Prostate gland (tissue), 2 donors: ENCODE data around the gene DPP10. TPM values are rescaled to one million over a fixed set of nuclear protein-coding genes. Genes with fewer than 3 reads are reported as not detected.
"Not testable (repeated sequence)": the region's sequence is repeated elsewhere in the genome, so short reads cannot be mapped to it uniquely, and the experiment has no call there.

Experiments
- DNase-seq: peaks from one replicate; pipeline ENCODE4 v3.0.0-alpha.2; 2019; ENCODE audit warnings: low spot score
- H3K27ac ChIP-seq, 2 donors: fragments of 200-600 bp; sonication (generic); 2 replicates each; pipeline ENCODE4 v1.5.1; 2017 to 2019
- H3K27me3 ChIP-seq: fragments of 200-600 bp; sonication (generic); replicated peaks from 2 replicates; pipeline ENCODE4 v1.5.1; 2019; ENCODE audit not compliant: insufficient read depth
- H3K36me3 ChIP-seq, 2 donors: fragments of 200-600 bp; sonication (generic); 1 replicate in 1 of 2; 2 replicates in 1 of 2; pipeline versions ENCODE4 v1.5.1 to v1.8.1; 2017 to 2019
- H3K4me1 ChIP-seq: fragments of 200-600 bp; sonication (generic); replicated peaks from 2 replicates; pipeline ENCODE4 v1.5.1; 2019
- H3K4me3 ChIP-seq, 2 donors: fragments of 200-600 bp; sonication (generic); 2 replicates each; pipeline ENCODE4 v1.5.1; 2017 to 2019
- H3K9me3 ChIP-seq: fragments of 200-600 bp; sonication (generic); 2 replicates; pipeline ENCODE4 v1.5.1; 2017
- CTCF ChIP-seq, 4 experiments: fragments of 200-600 bp in 2 of 4; fragments of 450-650 bp in 2 of 4; sonication (generic) in 2 of 4; IDR thresholded peaks; 1 replicate in 3 of 4; 2 replicates in 1 of 4; pipeline ENCODE4 v1.5.1; 2016 to 2019; ENCODE audit warnings: antibody characterized with exemption in 4 of 4, mild to moderate bottlenecking in 2 of 4, moderate library complexity in 2 of 4
- POLR2A ChIP-seq: fragments of 450-650 bp; IDR thresholded peaks from one replicate; pipeline ENCODE4 v1.6.1; 2016; ENCODE audit warnings: antibody characterized with exemption, mild to moderate bottlenecking
- POLR2AphosphoS5 ChIP-seq: sonication (generic); formaldehyde crosslinking; IDR thresholded peaks from one replicate; pipeline ENCODE4 v1.6.1; 2017; ENCODE audit warnings: antibody characterized with exemption
- WGBS: methylation state at CpG from one replicate; pipeline ENCODE4 v1.1.5; 2018; 5-methylcytosine and 5-hydroxymethylcytosine counted together
- intact Hi-C: fragments of 100-400 bp; cut with DNase I; formaldehyde crosslinking; loops from one replicate; pipeline ENCODE4 v1.14.2; 2022
- total RNA-seq, 2 donors: library from RNA; depleted of rRNA; stranded (reverse); fragments of >200 nt; gene quantifications; one replicate each; pipeline ENCODE4 v1.1.0, GENCODE V29; 2016

The DPP10 gene
- total RNA-seq, 2 donors from 2014 or later: 5.1 TPM; not detected in 1

- Histone ChIP-seq H3K27me3 (no peaks in the 10 kb centered on the region), H3K4me1 (no peaks in the 10 kb centered on the region), H3K9me3 (no peaks in the 10 kb centered on the region), H3K4me3 (no peak overlapping the region), H3K36me3 (no peaks in the 10 kb centered on the region), H3K27ac (no peak overlapping the region)
- 78% methylated on average over 2 of the region's 2 CpGs for WGBS
- TF ChIP-seq POLR2AphosphoS5: no peak
- TF ChIP-seq POLR2A: no peak
- no peak for TF ChIP-seq CTCF (IDR thresholded peaks at IDR 0.05)
- intact Hi-C loops: no loop called here
- DNase-seq: no peak
Measured at GRCh38 chr2:114745700-114746099, 303.3 kb downstream of the DPP10 start.

GRCh38 chr2:114748175-114748574 is 305.7 kb downstream of the DPP10 start:
- H3K9me3 ChIP-seq, DNase-seq, H3K27ac ChIP-seq, H3K36me3 ChIP-seq, intact Hi-C loops, H3K27me3 ChIP-seq, H3K4me1 ChIP-seq, H3K4me3 ChIP-seq: not testable (repeated sequence)
- WGBS: 93% methylated on average over 4 of the region's 5 CpGs

GRCh38 chr2:114752425-114752824 is 310.0 kb downstream of the DPP10 start:
- H3K4me3 ChIP-seq: no peak overlapping the region
- H3K27ac ChIP-seq: no peak overlapping the region
- WGBS: 73% methylated on average over 4 of the region's 4 CpGs
- no peaks in the 10 kb centered on the region for H3K4me1 ChIP-seq
- DNase-seq: no peak
- H3K27me3 ChIP-seq: no peaks in the 10 kb centered on the region
- intact Hi-C loops: no loop called here
- no peaks in the 10 kb centered on the region for H3K36me3 ChIP-seq
- H3K9me3 ChIP-seq: no peaks in the 10 kb centered on the region
- TF ChIP-seq POLR2A (no peak), CTCF (IDR thresholded peaks at IDR 0.05) (no peak), POLR2AphosphoS5 (no peak)

GRCh38 chr2:114753145-114753544 is 310.7 kb downstream of the DPP10 start:
- Histone ChIP-seq H3K4me3 (no peak overlapping the region), H3K36me3 (no peaks in the 10 kb centered on the region), H3K4me1 (no peaks in the 10 kb centered on the region), H3K27me3 (no peaks in the 10 kb centered on the region), H3K9me3 (no peaks in the 10 kb centered on the region), H3K27ac (no peak overlapping the region)
- TF ChIP-seq POLR2AphosphoS5 (no peak), POLR2A (no peak), CTCF (IDR thresholded peaks at IDR 0.05) (no peak)
- intact Hi-C loops: no loop called here
- DNase-seq: no peak
- WGBS: 89% methylated on average over 2 of the region's 2 CpGs

GRCh38 chr2:114754907-114755563 is 312.6 kb downstream of the DPP10 start:
- intact Hi-C loops: no loop called here
- H3K36me3 ChIP-seq: no peaks in the 10 kb centered on the region
- no peaks in the 10 kb centered on the region for H3K9me3 ChIP-seq
- H3K4me1 ChIP-seq: no peaks in the 10 kb centered on the region
- H3K27me3 ChIP-seq: no peaks in the 10 kb centered on the region
- H3K4me3 ChIP-seq: no peak overlapping the region
- TF ChIP-seq POLR2A (no peak), POLR2AphosphoS5 (no peak), CTCF (IDR thresholded peaks at IDR 0.05) (no peak)
- H3K27ac ChIP-seq: no peak overlapping the region
- no peak for DNase-seq
- 51% methylated on average over 3 of the region's 3 CpGs for WGBS
